ENCODE data around the gene DKK3. TPM values are rescaled to one million over a fixed set of nuclear protein-coding genes. Genes with fewer than 3 reads are reported as not detected.

The DKK3 gene
- total RNA-seq, 4 donors from 2014 or later = 4.1 to 31.7 (median 7.2) TPM

DNA sequence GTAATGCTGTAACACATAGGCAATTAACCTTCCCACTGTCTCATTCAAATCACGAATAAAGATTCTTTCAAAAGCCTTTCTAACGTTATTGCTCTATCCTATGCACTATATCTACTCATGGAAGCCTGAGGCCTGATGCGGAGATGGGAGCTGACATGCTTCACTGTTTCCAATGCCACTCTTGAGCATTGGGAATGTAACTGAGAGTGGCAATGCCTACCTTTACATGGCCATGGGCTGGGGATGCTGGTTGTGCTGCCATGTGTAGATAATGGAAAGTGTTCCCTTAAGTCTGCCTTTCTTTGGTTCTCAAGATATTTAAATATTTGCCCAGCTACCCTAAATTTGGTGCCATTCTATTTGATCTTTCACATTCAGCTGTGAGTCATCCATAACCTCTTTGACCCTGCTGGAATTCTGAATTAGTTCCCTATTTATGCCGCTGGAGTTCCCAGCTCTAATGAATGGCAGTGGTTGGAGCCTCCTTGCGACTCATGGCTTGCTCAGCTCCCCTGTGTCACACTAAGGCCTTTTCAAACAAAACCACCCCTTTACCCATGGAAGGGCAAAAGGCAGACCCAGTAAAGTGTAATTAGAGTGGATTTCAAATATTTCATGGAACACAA, 21.4 kb upstream of the DKK3 start:
- in situ Hi-C loops (cut with MboI; ENCODE audit: low sequenced_read_pairs in 4 of 4) = loop anchor here (10.0 to 25.0 kb wide), 4 partner anchors 93 to 993 kb away; no protein-coding TSS in a partner anchor
- DNase-seq (no peak), ATAC-seq (no peak)
- no peaks in the 10 kb centered on the region for H3K9me3 ChIP-seq
- H3K4me1 ChIP-seq = peaks cover 6 to 13% of the 10 kb centered on the region in 2 donors
- intact Hi-C loops (cut with DNase I; ENCODE audit: low total_unique reads) = no loop called here
- no peak overlapping the region for H3K4me3 ChIP-seq
- no peak for TF ChIP-seq POLR2A (IDR thresholded peaks at IDR 0.05)
- no peak for TF ChIP-seq CTCF (IDR thresholded peaks at IDR 0.05 in 4 of 5, conservative IDR thresholded peaks at IDR 0.05 in 1 of 5)
- no peaks in the 10 kb centered on the region for H3K27me3 ChIP-seq
- H3K27ac ChIP-seq = no peak overlapping the region
- H3K36me3 ChIP-seq = no peaks in the 10 kb centered on the region

GRCh38 chr11:12029119-12029518, 20.7 kb upstream of the DKK3 start:
- intact Hi-C loops (cut with DNase I; ENCODE audit: low total_unique reads) (no loop called here), in situ Hi-C loops (cut with MboI; ENCODE audit: low sequenced_read_pairs in 4 of 4) (loop anchor here in 3 of 4 donors (25.0 kb wide), 2 partner anchors 92 to 992 kb away; no protein-coding TSS in a partner anchor)
- no peak for TF ChIP-seq CTCF (IDR thresholded peaks at IDR 0.05 in 4 of 5, conservative IDR thresholded peaks at IDR 0.05 in 1 of 5)
- no peak for TF ChIP-seq POLR2A (IDR thresholded peaks at IDR 0.05)
- Histone ChIP-seq H3K36me3 (no peaks in the 10 kb centered on the region), H3K27ac (no peak overlapping the region), H3K27me3 (no peaks in the 10 kb centered on the region), H3K4me3 (no peak overlapping the region), H3K9me3 (no peaks in the 10 kb centered on the region), H3K4me1 (peaks cover 6 to 13% of the 10 kb centered on the region in 2 donors)
- no peak for ATAC-seq
- no peak for DNase-seq

DNA sequence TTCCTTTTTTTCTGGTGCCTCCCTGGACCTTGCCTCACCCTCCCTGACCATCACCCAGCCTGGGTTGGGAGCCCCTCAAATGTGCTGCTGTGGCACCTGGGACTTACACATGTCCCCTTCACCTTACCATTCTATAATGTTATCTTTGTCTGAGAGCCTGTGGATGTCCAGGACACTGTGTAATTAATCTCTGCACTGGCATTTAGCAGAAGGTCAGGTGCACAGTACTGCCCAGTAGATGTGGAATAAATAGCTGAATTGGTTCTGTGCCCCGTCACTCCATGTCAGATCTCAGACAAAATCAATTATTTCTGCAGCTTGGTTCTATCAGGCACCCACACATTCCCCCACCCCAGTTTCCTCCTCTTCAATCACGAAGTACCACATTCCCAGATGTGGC, 19.9 kb upstream of the DKK3 start:
- ATAC-seq (peak; percentile 89 to 93), DNase-seq (no peak)
- intact Hi-C loops (cut with DNase I; ENCODE audit: low total_unique reads) = no loop called here
- no peaks in the 10 kb centered on the region for H3K36me3 ChIP-seq
- TF ChIP-seq CTCF (IDR thresholded peaks at IDR 0.05 in 4 of 5, conservative IDR thresholded peaks at IDR 0.05 in 1 of 5) (no peak), POLR2A (IDR thresholded peaks at IDR 0.05) (no peak)
- no peaks in the 10 kb centered on the region for H3K9me3 ChIP-seq
- no peak overlapping the region for H3K4me3 ChIP-seq
- in situ Hi-C loops (cut with MboI; ENCODE audit: low sequenced_read_pairs in 4 of 4) = loop anchor here in 3 of 4 donors (25.0 kb wide), 2 partner anchors 91 to 991 kb away; no protein-coding TSS in a partner anchor
- no peak overlapping the region for H3K27ac ChIP-seq
- peaks cover 6 to 13% of the 10 kb centered on the region in 2 donors for H3K4me1 ChIP-seq
- H3K27me3 ChIP-seq = no peaks in the 10 kb centered on the region

- TF ChIP-seq POLR2A (IDR thresholded peaks at IDR 0.05) = no peak
- no peak for TF ChIP-seq CTCF (IDR thresholded peaks at IDR 0.05 in 4 of 5, conservative IDR thresholded peaks at IDR 0.05 in 1 of 5)
- Histone ChIP-seq H3K27ac (no peak overlapping the region), H3K27me3 (no peaks in the 10 kb centered on the region), H3K9me3 (no peaks in the 10 kb centered on the region), H3K4me3 (no peak overlapping the region), H3K36me3 (no peaks in the 10 kb centered on the region), H3K4me1 (peaks cover 6 to 13% of the 10 kb centered on the region in 2 donors)
- no peak for DNase-seq
- in situ Hi-C loops (cut with MboI; ENCODE audit: low sequenced_read_pairs in 4 of 4) (loop anchor here in 3 of 4 donors (25.0 kb wide), 2 partner anchors 89 to 989 kb away; no protein-coding TSS in a partner anchor), intact Hi-C loops (cut with DNase I; ENCODE audit: low total_unique reads) (no loop called here)
- no peak for ATAC-seq
Observed at GRCh38 chr11:12026331-12027211, 18.1 kb upstream of the DKK3 start.
